BE2C (cell line): ENCODE results near the gene ZMIZ2.

Experiments used
- DNase-seq: peaks from one replicate; pipeline ENCODE4 v3.0.0-alpha.2; 2020
- H3K27me3 ChIP-seq: fragments of 250-450 bp; sonication (Bioruptor Pico); 2 replicates; pipeline ENCODE4 v1.5.1; 2020; ENCODE audit warnings: mild to moderate bottlenecking
- H3K36me3 ChIP-seq: fragments of 250-450 bp; sonication (Bioruptor Pico); 2 replicates; pipeline ENCODE4 v1.5.1; 2020; ENCODE audit warnings: mild to moderate bottlenecking
- H3K4me1 ChIP-seq: fragments of 250-450 bp; sonication (Bioruptor Pico); 2 replicates; pipeline ENCODE4 v1.5.1; 2020
- H3K4me3 ChIP-seq: 2 replicates; pipeline ENCODE4 v1.5.1; 2011; ENCODE audit warnings: low read depth, low read length
- H3K9me3 ChIP-seq: fragments of 250-450 bp; sonication (Bioruptor Pico); 2 replicates; pipeline ENCODE4 v1.5.1; 2020
- CTCF ChIP-seq: IDR thresholded peaks from 2 replicates; pipeline ENCODE4 v1.5.1; 2012; ENCODE audit warnings: mild to moderate bottlenecking, low read depth, low read length

Gene ZMIZ2

DNA sequence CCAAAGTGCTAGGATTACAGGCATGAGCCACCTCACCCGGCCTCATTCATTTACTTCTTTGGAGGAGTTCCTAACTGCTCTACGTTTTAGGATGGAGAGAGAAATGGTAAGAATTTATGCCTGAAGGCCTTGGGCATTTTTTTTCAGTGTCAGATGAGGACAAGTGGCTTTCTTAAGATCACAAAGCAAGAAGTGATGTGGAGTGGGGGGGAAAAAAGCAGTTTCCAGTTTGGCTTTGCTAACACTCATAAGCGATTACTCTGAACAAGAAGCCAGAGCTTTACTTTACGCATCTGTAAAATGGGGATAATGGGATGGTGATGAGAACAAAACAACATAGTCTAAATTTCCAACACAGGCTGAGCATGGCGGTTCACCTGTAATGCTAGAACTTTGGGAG, 45.3 kb downstream of the ZMIZ2 start:
- DNase-seq: no peak
- Histone ChIP-seq H3K4me3 (no peak overlapping the region), H3K27me3 (no peaks in the 10 kb centered on the region), H3K36me3 (peaks cover 24% of the 10 kb centered on the region), H3K4me1 (no peaks in the 10 kb centered on the region), H3K9me3 (no peaks in the 10 kb centered on the region)
- no peak for TF ChIP-seq CTCF

DNA sequence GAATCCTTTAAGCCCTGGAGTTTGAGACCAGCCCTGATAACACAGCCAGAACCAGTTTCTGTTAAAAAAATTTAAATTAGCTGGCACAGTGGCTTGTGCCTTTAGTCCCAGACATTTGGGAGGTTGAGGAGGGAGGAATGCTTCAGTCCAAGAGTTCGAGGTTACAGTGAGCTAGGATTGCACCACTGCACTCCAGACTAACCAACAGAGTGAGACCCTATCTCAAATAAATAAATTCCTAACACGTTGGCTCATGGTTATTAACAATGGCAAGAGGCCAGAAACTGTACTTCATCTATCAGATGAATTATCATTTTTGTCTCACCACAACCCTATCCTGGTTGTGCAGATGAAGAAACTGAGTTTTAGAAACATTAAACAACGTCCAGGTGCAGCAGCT, 45.7 kb downstream of the ZMIZ2 start:
- TF ChIP-seq CTCF: no peak
- DNase-seq: no peak
- no peaks in the 10 kb centered on the region for H3K27me3 ChIP-seq
- H3K4me1 ChIP-seq: no peaks in the 10 kb centered on the region
- no peak overlapping the region for H3K4me3 ChIP-seq
- H3K36me3 ChIP-seq: peaks cover 28% of the 10 kb centered on the region
- H3K9me3 ChIP-seq: no peaks in the 10 kb centered on the region

DNA sequence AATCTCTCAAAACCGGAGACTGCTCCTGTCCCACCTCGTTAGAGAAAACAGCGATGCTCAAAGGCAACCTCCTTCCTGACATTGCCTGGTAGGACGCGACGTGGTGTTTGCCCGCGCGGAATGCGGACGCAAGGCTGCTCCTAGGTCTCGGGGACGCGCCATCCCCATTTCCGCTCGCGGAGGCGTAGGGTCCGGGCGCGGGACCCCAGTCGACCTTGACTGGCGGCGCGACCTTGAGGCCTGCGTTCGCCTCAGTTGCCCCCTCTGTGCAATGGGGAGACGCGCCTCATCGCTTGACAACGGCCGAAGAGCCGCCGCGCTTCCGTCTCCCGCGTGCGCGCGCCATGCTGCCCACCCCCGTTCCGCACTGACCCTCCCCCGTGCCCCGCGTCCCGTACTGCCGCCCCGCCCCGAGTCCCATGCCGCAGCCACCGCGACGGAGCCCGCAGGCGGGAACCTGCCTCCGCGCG, 47.4 kb downstream of the ZMIZ2 start:
- DNase-seq: no peak
- no peaks in the 10 kb centered on the region for H3K9me3 ChIP-seq
- H3K36me3 ChIP-seq: peaks cover 45% of the 10 kb centered on the region
- H3K27me3 ChIP-seq: no peaks in the 10 kb centered on the region
- peak overlapping the region; percentile 99 for H3K4me3 ChIP-seq
- TF ChIP-seq CTCF: no peak
- no peaks in the 10 kb centered on the region for H3K4me1 ChIP-seq

GRCh38 chr7:44796504-44797328, 48.1 kb downstream of the ZMIZ2 start, which contains the start of gene PPIA:
Gene PPIA (plus strand): TSS chr7:44796681. CDS start chr7:44796725, 44 bp downstream.
- Histone ChIP-seq H3K9me3 (no peaks in the 10 kb centered on the region), H3K36me3 (peaks cover 52% of the 10 kb centered on the region), H3K27me3 (no peaks in the 10 kb centered on the region), H3K4me1 (no peaks in the 10 kb centered on the region), H3K4me3 (peak within 1 kb of the TSS; percentile 99)
- DNase-seq: peak; percentile 99
- no peak for TF ChIP-seq CTCF

DNA sequence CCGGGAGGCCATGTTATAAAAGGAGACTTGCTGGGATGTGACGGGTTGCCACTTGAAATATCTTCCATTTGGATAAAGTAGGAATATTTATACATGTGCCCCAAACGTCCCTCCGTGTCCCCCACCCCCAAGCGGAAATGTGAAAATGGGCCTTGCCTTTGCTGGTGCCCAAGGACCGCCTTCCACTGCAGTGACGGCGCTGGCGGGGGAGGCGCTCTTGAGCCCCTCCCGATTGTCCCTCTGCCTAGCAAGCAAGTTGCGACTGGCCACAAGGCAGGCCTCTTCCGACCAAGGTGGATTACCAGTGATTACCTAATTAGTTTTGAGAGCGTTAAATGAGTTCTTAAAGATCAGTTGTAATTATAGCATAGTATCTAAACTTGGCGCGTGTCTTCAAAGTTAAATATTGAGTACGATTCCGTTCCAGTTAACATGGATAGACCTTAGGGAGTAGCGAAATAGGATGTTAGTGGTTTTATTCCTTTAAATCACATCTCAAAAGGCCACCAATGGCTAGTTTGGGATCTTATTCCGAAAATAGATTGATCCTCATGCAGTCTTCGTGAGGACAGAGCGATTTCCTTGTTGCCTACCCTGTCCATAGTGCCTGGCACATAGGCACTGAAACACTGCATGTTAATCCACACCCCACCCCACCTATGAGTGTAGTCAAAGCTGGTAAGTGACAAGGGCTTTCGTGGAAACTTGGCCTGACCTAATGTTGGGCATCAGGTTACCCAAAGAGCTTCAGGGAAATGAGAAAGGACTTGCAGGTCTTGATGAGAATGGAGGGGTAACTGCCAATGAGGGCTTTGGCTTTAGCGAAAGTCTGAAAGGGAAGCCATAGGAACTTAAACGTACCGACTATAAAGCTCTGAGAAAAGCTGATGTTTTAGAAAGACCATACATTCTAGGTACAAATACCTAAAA, 48.9 kb downstream of the ZMIZ2 start:
- DNase-seq: peak; percentile 87
- peaks cover 60% of the 10 kb centered on the region for H3K36me3 ChIP-seq
- peak; percentile 55 for TF ChIP-seq CTCF

More for the DNA sequence above, 48.9 kb downstream of the ZMIZ2 start:
- peak overlapping the region; percentile 99 for H3K4me3 ChIP-seq
- H3K27me3 ChIP-seq: no peaks in the 10 kb centered on the region
- no peaks in the 10 kb centered on the region for H3K9me3 ChIP-seq
- no peaks in the 10 kb centered on the region for H3K4me1 ChIP-seq
